ENCODE results near the gene FAM151A.
A peak's percentile ranks its signal among the peaks of the same experiment; 100 is the strongest.

Gene FAM151A

GRCh38 chr1:54623216-54624007 lies at the start of gene FAM151A:
FAM151A (minus strand) TSS chr1:54623525; CDS start chr1:54623395, 130 bp downstream.
- no peak for DNase-seq

DNA sequence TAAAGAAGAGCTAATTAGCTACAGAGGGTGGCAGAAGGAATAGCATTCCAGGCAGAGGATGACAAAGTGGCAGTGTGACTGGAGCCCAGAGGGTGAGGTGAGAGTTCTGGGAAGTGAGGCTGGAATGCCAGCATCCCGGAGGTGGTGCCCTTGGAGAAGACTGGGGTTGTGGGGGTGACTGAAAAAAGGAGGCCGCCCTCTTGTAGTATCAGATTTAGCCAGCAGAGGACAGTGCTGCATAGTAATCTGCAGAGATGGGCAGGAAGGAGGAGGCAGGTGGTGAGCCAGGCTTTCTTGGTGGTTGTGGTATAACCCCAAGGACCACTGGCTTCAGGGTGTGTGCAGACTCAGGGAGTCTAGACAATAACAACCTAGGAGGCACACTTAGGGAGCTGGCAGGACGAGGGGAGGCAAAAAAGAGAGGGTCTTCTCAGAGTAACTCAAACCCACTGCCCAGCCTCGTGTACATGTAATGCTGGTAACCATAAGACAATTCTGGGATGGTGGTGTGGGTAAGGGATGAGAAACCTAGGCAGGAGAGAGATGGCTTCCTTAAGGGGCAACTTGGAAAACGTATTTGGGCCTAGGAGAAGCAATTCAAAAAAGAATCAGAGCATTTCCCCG lies 48.8 kb upstream of the FAM151A start:
- peak; percentile 22 for DNase-seq

GRCh38 chr1:54668567-54668966 lies 45.2 kb upstream of the FAM151A start:
- DNase-seq: no peak

DNA sequence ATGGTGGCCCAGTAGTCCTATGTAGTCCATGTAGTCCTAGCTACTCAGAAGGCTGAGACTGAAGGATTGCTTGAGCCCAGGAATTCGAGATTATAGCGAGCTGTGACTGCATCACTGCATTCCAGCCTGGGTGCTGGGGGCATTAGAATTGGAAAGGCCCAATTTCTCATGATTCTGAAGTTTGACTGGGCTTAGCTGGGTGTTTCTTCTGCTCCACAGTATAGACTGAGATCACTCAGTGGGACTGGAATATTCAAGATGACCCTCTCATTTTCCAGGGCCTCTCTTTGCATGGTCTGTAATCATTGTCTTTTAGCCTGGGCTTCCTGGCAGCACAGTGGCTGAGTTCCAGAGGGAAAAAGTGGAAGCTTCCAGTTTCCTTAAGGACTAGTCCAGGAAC lies 44.5 kb upstream of the FAM151A start:
- DNase-seq: no peak

GRCh38 chr1:54666333-54666732 lies 43.0 kb upstream of the FAM151A start:
- DNase-seq: no peak

DNA sequence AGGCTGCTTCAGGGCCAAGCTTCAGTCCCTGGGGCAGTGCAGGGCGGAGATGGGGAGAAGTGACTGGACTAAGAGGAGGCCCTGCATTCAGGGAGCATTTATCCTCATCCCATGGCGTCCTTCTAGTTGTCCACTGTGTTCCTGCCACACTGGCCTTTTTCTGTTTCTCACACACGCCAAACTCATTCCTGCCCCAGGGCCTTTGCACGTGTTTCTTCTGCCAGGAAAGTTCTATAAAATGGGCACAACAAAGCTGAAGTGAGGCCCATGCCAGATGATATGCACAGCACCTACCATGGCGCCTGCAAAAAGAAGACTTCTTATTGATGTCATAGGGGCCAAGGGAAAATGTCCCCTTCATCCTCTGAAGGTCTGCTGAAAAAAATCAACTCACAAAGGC lies 42.5 kb upstream of the FAM151A start:
- no peak for DNase-seq

GRCh38 chr1:54664364-54664763 lies 41.0 kb upstream of the FAM151A start:
- DNase-seq: no peak

GRCh38 chr1:54663725-54664124 lies 40.4 kb upstream of the FAM151A start:
- DNase-seq: no peak

- DNase-seq: no peak
These were observed 35.0 kb upstream of the FAM151A start for GRCh38 chr1:54658164-54658913.

- no peak for DNase-seq
These were observed 29.7 kb upstream of the FAM151A start for GRCh38 chr1:54653036-54653435.

DNA sequence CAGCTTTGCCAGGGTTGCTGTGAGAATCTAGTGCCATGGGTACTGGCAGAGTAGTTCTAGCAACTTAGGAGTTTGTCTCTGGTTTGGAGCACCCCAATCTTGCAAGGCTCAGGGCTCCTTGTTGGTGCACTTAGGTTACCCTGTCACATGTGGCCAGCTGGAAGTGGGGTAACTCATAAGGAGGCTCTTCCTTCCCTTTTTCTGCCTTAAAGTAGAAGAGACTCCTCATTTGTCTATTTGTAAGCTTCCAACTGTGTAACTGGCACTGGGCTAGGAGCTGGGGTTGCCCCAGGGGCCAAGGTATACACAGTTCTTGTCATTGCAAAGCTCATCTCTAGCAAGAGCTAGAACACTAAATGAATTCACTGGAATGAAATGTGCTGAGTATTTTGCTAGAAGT lies 28.8 kb upstream of the FAM151A start:
- peak; percentile 13 for DNase-seq

DNA sequence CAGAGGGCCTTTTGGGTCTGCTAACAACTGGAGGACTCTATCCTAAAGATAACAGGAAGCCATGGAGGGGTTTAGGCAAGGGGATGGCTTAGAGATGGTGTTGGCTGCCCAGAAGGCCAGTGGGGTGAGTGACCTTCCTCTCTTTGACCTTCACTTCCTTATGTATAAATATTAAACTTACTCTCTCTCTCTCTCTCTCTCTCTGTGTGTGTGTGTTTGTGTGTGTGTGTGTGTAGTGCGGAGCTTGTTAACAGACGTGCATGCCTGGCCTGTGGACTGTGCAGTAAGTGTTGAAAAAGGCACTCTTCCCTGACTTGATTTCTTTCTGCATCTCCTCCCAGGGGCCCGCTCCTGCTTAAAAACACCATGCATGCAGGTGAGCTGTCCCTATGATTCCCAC lies 28.3 kb upstream of the FAM151A start:
- no peak for DNase-seq

DNA sequence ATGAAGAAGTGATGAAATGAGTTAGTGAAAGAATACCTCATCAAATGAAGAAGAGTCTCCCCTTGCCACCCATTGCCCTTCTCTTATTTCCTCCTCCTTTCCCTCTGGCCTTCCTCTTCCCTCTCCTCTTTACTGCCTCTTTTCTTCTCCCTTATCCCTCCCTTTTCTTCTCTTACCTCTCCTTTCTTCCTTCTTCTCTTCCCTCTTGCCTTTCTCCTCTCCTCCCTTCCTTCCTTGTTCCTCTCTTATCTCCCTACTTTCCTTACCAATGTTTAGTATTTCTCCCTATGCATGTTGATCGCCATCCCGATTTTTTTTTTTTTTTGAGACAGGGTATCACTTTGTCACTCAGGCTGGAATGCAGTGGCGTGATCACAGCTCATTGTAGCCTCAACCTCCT lies 27.1 kb upstream of the FAM151A start:
- DNase-seq: no peak

GRCh38 chr1:54649921-54650320 lies 26.6 kb upstream of the FAM151A start:
- no peak for DNase-seq

- no peak for DNase-seq
These were observed 26.0 kb upstream of the FAM151A start for GRCh38 chr1:54649130-54649898.

DNA sequence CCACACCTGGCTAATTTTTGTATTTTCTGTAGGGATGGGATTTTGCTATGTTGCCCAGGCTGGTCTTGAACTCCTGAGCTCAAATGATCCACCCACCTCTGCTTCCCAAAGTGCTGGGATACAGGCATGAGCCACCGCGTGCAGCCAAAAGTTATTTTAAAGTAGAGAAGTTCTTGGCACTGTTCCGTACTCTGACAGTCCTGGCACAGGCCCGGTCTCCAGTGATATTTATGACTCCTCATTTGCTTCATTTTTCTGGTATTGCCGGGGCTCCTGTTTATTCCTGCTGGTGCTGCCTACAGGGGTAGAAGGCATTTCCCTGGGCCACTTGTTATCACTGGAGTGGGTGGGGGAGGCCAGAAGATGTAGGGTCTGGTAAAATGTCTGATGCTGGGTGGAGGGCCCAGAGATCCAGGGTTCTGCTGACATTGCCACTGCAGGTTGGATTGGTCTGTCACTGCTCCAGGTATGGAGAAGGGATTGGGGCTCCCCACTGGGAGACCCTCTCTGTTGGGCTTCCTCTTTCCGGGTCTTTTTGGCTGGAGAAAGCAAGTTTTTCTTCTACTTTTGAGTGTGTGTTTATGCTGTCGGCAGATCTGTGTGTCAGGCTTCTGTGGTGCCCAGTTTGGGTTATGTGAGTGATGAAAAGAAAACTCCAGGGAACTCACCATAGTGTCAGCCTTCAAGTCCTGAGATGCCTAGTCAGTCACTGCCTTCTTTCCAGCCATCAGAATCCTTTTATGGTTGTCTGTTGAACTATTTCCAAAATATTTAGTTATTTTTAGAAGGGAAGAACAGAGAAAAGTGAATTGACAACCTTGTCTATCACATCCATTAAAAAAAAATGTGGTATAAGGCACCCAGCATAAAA lies 22.7 kb upstream of the FAM151A start:
- no peak for DNase-seq

DNA sequence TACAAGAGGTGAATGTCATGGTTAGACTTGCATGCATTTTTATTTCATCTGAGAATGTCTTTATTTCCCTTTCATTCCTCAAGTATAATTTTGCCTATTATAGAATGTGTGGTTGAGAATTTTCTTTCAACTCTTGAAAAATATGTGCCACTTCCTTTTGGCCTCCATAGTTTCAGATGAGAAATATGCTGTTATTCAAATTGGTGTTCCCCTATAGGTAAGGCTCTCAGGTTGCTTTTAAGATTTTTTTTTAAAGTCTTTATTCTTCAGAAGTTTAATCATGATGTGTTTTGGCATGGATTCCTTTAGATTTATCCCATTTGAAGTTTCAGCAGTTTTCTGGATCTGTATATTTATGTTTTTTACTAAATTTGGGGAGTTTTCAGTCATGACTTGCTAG lies 20.4 kb upstream of the FAM151A start:
- no peak for DNase-seq

- DNase-seq: no peak
These were observed 17.8 kb upstream of the FAM151A start, which contains the start of gene MROH7 for GRCh38 chr1:54640863-54641836. MROH7 (plus strand) TSS chr1:54641786; CDS start chr1:54652927, 11,141 bp downstream.

DNA sequence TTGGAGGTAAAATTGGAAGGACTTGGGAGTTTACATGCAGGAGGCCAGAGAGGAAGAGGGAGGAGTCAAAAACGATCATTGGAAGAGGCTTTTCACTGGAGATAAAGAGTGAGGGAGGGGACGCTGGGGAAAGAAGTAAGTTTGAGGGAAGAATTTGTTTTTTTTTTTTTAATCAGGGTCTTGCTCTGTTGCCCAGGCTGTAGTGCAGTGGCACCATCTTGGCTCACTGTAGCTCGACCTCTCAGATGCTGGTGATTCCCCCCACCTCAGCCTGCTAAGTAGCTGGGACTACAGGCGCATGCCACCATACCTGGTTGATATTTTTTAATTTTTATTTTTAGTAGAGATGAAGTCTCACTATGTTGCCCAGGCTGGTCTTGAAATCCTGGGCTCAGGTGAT lies 17.0 kb upstream of the FAM151A start:
- no peak for DNase-seq
